HEK293T (cell line): ENCODE measurements around the gene MBOAT1.

Experiments used
- ARNT ChIP-seq: fragments of 450-650 bp; IDR thresholded peaks from 2 replicates; pipeline ENCODE4 v1.6.1; 2017; ENCODE audit warnings: mild to moderate bottlenecking
- BHLHE40 ChIP-seq: fragments of 450-650 bp; IDR thresholded peaks from 2 replicates; pipeline ENCODE4 v1.6.1; 2016; ENCODE audit warnings: mild to moderate bottlenecking, moderate library complexity, borderline replicate concordance
- ELF4 ChIP-seq: fragments of 450-650 bp; IDR thresholded peaks from 2 replicates; pipeline ENCODE4 v1.6.1; 2017; ENCODE audit warnings: antibody characterized with exemption
- FOXK2 ChIP-seq: fragments of 450-650 bp; IDR thresholded peaks from 2 replicates; pipeline ENCODE4 v1.6.1; 2016; ENCODE audit warnings: mild to moderate bottlenecking
- L3MBTL2 ChIP-seq: fragments of 450-650 bp; conservative IDR thresholded peaks from 2 replicates; pipeline ENCODE4 v1.6.1; 2016; ENCODE audit warnings: mild to moderate bottlenecking
- SP1 ChIP-seq: fragments of 450-650 bp; IDR thresholded peaks from 2 replicates; pipeline ENCODE4 v1.6.1; 2017
- SUZ12 ChIP-seq: fragments of 450-650 bp; IDR thresholded peaks from 2 replicates; pipeline ENCODE4 v1.6.1; 2016; ENCODE audit warnings: mild to moderate bottlenecking
- TARDBP ChIP-seq: fragments of 450-650 bp; IDR thresholded peaks from 2 replicates; pipeline ENCODE4 v1.6.1; 2016
- ZNF384 ChIP-seq: fragments of 450-650 bp; IDR thresholded peaks from 2 replicates; pipeline ENCODE4 v1.6.1; 2016
- TF ChIP-seq, protein P1 (sequence below): fragments of 450-650 bp; IDR thresholded peaks from 2 replicates; pipeline ENCODE4 v1.6.1; 2016

DNA sequence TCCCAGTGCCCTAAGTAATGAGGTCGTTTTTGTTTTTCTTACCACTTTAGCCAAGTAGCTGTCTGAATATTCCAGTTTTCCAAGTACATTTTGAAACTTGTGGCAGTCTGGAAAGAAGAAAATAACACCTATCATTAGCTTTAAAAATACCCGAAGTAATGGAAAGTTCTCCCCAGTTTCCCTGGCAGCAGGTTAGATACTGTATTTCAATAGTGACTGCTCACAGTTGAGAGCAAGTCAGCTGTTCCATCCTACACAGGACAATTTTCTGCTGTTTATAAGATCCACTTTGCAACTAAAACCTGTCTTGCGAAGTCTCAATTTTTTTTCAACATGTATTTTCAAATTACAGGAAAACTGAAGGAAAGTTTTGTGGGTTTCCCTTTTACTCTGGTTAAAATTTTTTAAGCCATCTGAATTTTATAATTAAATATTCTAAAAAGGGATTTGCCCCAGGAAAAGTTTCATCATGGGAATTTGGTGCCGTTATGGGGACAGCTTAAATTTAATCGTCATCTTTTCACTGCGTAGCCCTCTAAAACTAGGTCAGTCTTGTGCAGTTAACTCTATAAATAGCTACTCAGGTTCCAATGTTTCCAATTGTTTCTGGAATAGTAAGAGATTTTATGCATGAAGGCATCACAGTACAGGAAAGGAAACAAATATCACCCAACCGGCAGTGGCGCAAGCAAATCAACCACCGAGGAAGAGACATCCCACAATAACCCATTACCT, 96.9 kb downstream of the MBOAT1 start:
- TF ChIP-seq SP1 (no peak), TARDBP (no peak), ARNT (no peak), ZNF384 (no peak), SUZ12 (no peak), L3MBTL2 (no peak), FOXK2 (no peak), BHLHE40 (no peak), ELF4 (no peak)
- TF ChIP-seq, protein P1, sequence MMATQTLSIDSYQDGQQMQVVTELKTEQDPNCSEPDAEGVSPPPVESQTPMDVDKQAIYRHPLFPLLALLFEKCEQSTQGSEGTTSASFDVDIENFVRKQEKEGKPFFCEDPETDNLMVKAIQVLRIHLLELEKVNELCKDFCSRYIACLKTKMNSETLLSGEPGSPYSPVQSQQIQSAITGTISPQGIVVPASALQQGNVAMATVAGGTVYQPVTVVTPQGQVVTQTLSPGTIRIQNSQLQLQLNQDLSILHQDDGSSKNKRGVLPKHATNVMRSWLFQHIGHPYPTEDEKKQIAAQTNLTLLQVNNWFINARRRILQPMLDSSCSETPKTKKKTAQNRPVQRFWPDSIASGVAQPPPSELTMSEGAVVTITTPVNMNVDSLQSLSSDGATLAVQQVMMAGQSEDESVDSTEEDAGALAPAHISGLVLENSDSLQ = no peak
